ENCODE data around the gene PRRG2.
"Not testable (repeated sequence)": the region's sequence is repeated elsewhere in the genome, so short reads cannot be mapped to it uniquely, and the experiment has no call there.

The PRRG2 gene

GRCh38 chr19:49599378-49600295 lies 18.5 kb downstream of the PRRG2 start:
- DNase-seq: no peak
- intact Hi-C loops (cut with DNase I): no loop called here

GRCh38 chr19:49601482-49602038 lies 20.4 kb downstream of the PRRG2 start:
- no peak for DNase-seq

GRCh38 chr19:49602806-49603205 lies 21.7 kb downstream of the PRRG2 start:
- DNase-seq: no peak
- intact Hi-C loops (cut with DNase I): no loop called here

More at GRCh38 chr19:49601482-49602038, 20.4 kb downstream of the PRRG2 start:
- intact Hi-C loops (cut with DNase I): no loop called here

- DNase-seq: no peak
- intact Hi-C loops (cut with DNase I): no loop called here
Observed at GRCh38 chr19:49605605-49606004, 24.5 kb downstream of the PRRG2 start.

- no peak for DNase-seq
- intact Hi-C loops (cut with DNase I): no loop called here
Observed at GRCh38 chr19:49609499-49610092, 28.5 kb downstream of the PRRG2 start.

GRCh38 chr19:49613374-49613773 lies 32.3 kb downstream of the PRRG2 start:
- DNase-seq: no peak
- intact Hi-C loops (cut with DNase I): no loop called here

- no peak for DNase-seq
- intact Hi-C loops (cut with DNase I): no loop called here
Observed at GRCh38 chr19:49614096-49614833, 33.1 kb downstream of the PRRG2 start.

- no peak for DNase-seq
- intact Hi-C loops (cut with DNase I): no loop called here
Observed at GRCh38 chr19:49615861-49616260, 34.7 kb downstream of the PRRG2 start.

GRCh38 chr19:49616532-49616931 lies 35.4 kb downstream of the PRRG2 start:
- no peak for DNase-seq
- intact Hi-C loops (cut with DNase I): no loop called here

- intact Hi-C loops (cut with DNase I): no loop called here
- no peak for DNase-seq
Observed at GRCh38 chr19:49616945-49617344, 35.8 kb downstream of the PRRG2 start.

- DNase-seq; intact Hi-C loops (cut with DNase I): not testable (repeated sequence)
Observed at GRCh38 chr19:49617860-49618259, 36.7 kb downstream of the PRRG2 start.

- intact Hi-C loops (cut with DNase I): no loop called here
Observed at GRCh38 chr19:49624967-49625910, 44.1 kb downstream of the PRRG2 start.

GRCh38 chr19:49626226-49626625 lies 45.1 kb downstream of the PRRG2 start:
- no peak for DNase-seq
- intact Hi-C loops (cut with DNase I): no loop called here

More at GRCh38 chr19:49624967-49625910, 44.1 kb downstream of the PRRG2 start:
- no peak for DNase-seq

GRCh38 chr19:49629659-49630058 lies 48.5 kb downstream of the PRRG2 start:
- intact Hi-C loops (cut with DNase I): no loop called here
- no peak for DNase-seq

GRCh38 chr19:49631014-49631588 lies 50.0 kb downstream of the PRRG2 start:
- intact Hi-C loops (cut with DNase I): no loop called here
- DNase-seq: no peak

- intact Hi-C loops (cut with DNase I): no loop called here
Observed at GRCh38 chr19:49631610-49632192, 50.6 kb downstream of the PRRG2 start.

GRCh38 chr19:49632576-49632975 lies 51.5 kb downstream of the PRRG2 start:
- intact Hi-C loops (cut with DNase I): no loop called here
- no peak for DNase-seq

More at GRCh38 chr19:49631610-49632192, 50.6 kb downstream of the PRRG2 start:
- DNase-seq: no peak

- DNase-seq; intact Hi-C loops (cut with DNase I): not testable (repeated sequence)
Observed at GRCh38 chr19:49633273-49633672, 52.2 kb downstream of the PRRG2 start.

Data from posterior cingulate gyrus (tissue), 11 donors.